ES-I3 (cell line): ENCODE measurements around the gene SPART.

Source experiments
- H3K36me3 ChIP-seq: 2 replicates; pipeline ENCODE4 v1.6.1; 2013; ENCODE audit warnings: mild to moderate bottlenecking, low read length, control low read depth, moderate library complexity; ENCODE audit not compliant: insufficient read depth
- H3K4me1 ChIP-seq: 2 replicates; pipeline ENCODE4 v1.6.1; 2013; ENCODE audit warnings: mild to moderate bottlenecking, control low read depth, low read length; ENCODE audit not compliant: insufficient read depth
- H3K9ac ChIP-seq: 2 replicates; pipeline ENCODE4 v1.6.1; 2013; ENCODE audit warnings: low read depth, mild to moderate bottlenecking, low read length, moderate library complexity
- H3K9me3 ChIP-seq: 2 replicates; pipeline ENCODE4 v1.6.1; 2013; ENCODE audit warnings: mild to moderate bottlenecking, low read length, moderate library complexity; ENCODE audit not compliant: control insufficient read depth, insufficient read depth

SPART gene

DNA sequence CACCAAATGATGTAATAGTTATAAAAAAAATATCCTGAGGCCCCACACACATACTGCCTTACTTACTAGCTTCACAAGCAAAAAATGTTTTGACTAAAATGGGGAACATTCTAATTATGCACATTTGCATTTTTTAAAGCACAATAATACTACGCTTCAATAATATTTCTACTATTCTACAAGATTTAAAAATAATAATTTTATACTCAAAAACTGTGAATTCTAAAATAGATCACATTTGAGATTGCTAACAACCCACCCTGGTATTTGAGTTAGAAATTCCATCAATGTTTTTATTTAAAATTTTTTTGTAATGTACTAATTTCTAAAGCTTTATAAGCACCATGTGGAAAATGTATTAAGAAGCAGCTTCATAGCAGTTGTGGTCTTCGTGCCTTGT lies 72.8 kb downstream of the SPART start:
- Histone ChIP-seq H3K4me1 (peaks cover 4% of the 10 kb centered on the region; the same call in 1 of the 2 replicates), H3K9me3 (no peaks in the 10 kb centered on the region), H3K9ac (no peak overlapping the region), H3K36me3 (peaks cover 8% of the 10 kb centered on the region; the same call in 1 of the 2 replicates)

DNA sequence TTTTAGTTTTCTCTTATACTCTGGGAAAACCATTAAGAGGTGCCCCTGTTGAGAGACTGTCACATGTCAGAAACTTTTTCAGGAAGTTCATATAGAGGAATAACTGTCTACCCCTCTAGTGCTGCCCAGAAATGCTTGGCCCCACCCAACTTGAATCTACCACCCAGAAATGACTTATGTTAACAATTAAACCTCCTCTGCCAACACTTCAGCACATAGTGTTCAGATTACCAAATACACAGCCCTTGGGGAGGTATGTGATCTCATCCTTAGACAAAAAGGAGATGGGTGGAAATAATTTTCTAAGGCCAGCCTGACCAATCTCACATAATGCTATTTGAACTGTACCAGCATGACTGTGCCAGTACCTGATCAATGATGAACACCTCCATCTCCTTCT lies 84.2 kb downstream of the SPART start:
- no peak overlapping the region for H3K9ac ChIP-seq
- H3K4me1 ChIP-seq: no peaks in the 10 kb centered on the region
- no peaks in the 10 kb centered on the region for H3K9me3 ChIP-seq
- peaks cover 10% of the 10 kb centered on the region for H3K36me3 ChIP-seq

DNA sequence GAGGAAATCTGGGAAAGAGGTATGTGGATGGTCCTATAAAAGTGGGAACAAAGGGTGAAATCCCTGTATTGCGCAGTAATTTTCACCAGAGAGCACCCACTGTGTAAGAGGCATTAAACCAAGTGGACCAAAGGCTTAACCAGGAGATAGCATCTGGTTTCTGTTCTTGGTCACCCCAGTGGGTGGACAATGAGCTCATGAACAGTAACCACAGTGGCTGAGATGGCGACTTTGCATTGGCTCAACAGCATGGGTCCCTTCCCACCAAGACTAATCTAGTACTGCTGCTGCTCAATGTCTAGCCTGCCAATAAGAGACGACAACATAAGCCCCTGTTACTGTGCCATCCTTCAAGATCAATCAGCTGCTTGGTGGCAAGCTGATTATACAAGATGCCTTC lies 85.2 kb downstream of the SPART start:
- Histone ChIP-seq H3K4me1 (no peaks in the 10 kb centered on the region), H3K9me3 (no peaks in the 10 kb centered on the region), H3K9ac (no peak overlapping the region), H3K36me3 (peaks cover 3% of the 10 kb centered on the region)

DNA sequence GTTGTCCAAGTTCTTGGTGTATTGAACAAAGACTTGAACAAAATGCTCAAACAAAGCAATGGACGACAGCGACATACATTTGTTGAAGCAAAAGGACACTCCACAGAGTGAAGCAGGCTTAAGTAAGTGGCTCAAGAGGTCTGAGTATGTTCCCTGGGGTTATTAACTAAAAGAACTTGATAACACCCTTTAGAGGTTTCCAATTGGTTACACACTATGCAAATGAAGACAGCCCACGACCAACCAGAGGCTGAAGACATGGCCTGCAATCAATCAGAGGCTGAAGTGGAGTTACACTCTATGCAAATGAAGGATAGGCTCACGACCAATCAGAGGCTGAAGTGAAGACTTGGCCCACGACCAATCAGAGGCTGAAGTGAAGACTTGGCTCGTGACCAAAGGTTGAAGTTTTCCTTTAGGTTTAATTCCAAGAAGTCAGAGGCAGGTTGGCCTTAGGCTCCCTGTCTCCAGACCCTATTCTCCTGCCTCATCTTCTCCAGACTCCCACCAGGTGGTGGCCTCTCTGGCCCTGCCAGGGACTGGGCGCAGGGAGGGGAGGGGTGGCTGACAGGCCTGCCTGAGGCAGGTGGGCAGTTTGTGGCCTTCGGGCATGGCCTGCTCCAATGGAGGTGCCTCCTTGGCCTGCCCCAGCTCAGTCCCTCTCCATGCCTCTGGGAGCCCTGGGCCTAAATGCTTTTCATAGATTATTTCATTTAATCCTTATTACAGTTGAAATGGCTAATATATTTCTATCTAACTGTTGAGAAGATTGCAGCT lies 86.6 kb downstream of the SPART start:
- Histone ChIP-seq H3K36me3 (no peaks in the 10 kb centered on the region; the same call in none of the 2 replicates), H3K4me1 (no peaks in the 10 kb centered on the region), H3K9me3 (no peaks in the 10 kb centered on the region), H3K9ac (no peak overlapping the region)

DNA sequence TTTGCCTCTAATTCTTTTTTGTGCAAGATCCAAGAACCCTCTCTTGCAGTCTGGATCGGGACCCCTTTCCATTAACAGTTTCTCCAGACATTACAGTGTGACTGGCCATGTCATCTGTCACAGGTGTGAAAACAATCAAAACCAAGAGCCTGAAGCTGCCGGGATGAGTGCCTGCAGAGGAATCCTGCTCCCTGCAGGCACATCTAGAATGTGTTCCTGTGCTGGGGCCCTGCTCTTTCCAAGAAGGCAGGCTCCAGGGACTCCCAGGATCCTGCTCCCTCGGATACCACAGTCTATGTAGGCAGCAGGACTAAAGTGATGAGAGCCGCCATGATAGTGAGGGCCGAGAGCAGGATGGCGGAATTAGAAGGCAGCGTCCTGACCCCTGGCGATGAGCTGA lies 87.4 kb downstream of the SPART start:
- Histone ChIP-seq H3K9ac (no peak overlapping the region), H3K36me3 (no peaks in the 10 kb centered on the region; the same call in none of the 2 replicates), H3K9me3 (no peaks in the 10 kb centered on the region), H3K4me1 (no peaks in the 10 kb centered on the region)
